Smooth muscle cell of the brain vasculature (primary cell): ENCODE data around the gene SPTBN4.
"Not testable (repeated sequence)": the region's sequence is repeated elsewhere in the genome, so short reads cannot be mapped to it uniquely, and the experiment has no call there.

Experiments used
- DNase-seq: peaks from one replicate; pipeline ENCODE4 v3.0.0-alpha.2; 2012; ENCODE audit warnings: low read depth, low spot score

Gene SPTBN4

DNA sequence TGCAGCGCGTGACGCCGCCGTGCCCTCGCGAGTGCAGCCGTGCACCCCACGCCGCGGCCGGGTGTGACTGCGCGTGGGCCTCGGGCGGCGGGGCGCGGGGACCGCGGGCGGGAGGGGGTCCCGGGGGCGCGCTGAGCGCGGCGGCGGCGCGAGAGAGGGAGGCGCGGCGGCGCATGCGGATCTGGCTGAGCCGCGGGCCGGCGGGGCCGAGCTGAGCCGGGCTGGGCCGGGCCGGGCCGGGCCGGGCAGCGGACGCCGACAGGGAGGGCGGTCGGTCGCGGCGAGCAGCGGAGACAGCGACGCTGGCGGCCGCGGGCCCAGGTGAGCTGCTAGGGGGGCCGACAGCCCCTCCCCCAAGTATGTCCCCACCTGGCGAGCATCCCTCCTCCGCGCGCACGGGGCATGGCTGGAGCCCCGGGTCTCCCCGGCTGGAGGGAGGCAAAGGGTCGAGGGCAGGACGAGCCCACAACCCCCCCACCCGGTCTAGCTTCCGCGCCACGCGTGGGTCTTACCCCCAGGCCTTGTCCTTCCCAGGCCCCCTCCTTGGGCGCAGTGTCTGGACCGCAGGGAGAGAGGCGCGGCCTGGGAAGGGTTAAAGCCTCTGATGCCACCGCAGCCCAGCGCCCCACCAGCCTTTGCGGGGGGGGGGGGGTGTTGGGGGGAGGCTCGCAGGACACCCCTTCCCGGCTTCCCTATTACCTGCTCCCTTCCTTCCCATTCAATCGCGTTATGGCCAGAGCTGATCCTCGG is at the start of gene SPTBN4:
Gene SPTBN4 (plus strand): TSS at position 17 of the 750 bp plus-strand sequence. CDS start 5,621 bp downstream, outside the sequence.
- no peak for DNase-seq

DNA sequence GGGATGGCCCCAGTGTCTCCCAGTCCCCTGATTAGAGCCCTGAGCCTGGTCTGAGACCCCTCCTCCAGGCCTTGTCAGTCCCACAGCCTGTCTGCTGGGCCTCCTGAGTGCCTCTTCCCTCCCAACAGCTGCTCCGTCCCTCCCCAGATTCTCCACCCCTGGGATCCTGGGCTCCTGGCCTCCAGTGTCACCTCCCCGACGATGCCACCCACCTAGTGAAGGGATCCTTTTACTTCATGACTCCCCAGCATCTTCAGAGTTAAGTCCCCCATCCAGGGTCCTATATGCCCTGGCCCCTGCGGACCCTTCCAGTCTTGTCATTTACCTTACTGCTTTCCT is 49.2 kb upstream of the SPTBN4 start:
- DNase-seq = no peak

DNA sequence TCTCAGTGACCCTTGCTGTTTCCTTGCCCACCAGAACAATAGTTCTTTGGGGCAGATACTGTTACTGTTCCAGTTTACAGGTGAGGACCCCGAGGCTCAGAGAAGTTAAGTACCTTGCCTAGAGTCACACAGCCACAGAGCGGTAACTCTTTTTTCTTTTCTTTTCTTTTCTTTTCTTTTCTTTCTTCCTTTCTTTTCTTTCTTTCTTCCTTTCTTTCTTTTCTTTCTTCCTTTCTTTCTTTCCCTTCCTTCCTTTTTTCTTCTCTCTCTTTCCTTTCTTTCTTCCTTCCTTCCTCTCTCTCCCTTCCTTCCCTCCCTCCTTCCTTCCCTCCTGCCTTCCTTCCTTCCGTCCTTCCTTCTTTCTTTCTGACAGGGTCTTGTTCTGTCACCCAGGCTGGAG is 48.8 kb upstream of the SPTBN4 start:
- no peak for DNase-seq

DNA sequence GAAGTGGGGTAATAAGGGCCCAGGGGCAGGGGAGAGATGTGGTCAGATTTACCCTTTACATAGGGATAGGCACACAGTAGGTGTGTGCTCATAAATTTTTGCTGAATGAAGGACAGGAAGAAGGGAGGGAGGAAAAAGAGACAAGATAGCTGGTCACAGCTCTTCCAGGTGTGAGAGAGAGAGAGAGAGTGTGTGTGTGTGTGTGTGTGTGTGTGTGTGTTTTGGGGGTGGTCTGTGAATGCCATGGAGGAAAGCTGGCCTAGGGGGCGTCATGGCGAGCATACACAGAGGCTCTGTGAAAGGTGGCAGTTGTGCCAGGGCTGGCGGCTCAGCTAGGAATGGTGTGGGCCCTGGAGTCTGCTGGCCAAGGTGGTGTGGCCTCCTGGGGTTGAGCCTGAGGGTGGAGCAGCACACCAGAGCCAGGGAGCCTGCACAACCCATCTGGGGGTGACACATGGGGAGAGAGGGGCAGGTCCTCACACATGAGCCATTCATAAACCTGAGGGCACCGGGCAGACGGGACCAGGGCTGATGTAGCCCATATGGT is 47.7 kb upstream of the SPTBN4 start:
- DNase-seq = no peak

DNA sequence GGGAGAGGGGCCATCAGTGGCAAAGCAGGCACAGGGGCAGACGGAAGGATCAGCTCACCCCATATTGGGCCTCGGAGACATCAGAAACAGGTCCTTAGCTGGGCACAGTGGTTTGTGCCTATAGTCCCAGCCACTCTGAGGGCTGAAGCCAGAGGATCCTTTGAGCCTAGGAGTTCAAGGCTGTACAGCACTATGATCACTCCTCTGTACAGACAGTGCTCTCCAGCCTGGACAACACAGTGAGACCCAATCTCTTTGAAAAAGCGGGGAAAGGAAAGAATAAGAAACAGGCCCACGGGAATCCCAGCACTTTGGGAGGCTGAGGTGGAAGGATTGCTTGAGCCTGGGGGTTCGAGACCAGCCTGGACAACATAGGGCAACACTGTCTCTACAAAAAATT is 47.0 kb upstream of the SPTBN4 start:
- DNase-seq = no peak

DNA sequence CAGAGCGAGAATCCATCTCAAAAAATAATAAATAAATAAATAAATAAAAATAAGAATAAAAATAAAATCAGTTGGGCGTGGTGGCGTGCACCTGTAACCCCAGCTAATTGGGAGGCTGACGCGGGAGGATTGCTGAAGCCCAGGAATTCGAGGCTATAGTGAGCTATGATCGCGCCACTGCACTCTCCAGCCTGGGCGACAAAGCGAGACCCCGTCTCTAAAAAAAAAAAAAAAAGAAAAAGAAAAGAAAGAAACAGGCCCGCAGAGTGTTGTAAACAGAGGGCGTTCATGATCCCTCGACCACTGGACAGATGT is 46.4 kb upstream of the SPTBN4 start:
- DNase-seq = no peak

DNA sequence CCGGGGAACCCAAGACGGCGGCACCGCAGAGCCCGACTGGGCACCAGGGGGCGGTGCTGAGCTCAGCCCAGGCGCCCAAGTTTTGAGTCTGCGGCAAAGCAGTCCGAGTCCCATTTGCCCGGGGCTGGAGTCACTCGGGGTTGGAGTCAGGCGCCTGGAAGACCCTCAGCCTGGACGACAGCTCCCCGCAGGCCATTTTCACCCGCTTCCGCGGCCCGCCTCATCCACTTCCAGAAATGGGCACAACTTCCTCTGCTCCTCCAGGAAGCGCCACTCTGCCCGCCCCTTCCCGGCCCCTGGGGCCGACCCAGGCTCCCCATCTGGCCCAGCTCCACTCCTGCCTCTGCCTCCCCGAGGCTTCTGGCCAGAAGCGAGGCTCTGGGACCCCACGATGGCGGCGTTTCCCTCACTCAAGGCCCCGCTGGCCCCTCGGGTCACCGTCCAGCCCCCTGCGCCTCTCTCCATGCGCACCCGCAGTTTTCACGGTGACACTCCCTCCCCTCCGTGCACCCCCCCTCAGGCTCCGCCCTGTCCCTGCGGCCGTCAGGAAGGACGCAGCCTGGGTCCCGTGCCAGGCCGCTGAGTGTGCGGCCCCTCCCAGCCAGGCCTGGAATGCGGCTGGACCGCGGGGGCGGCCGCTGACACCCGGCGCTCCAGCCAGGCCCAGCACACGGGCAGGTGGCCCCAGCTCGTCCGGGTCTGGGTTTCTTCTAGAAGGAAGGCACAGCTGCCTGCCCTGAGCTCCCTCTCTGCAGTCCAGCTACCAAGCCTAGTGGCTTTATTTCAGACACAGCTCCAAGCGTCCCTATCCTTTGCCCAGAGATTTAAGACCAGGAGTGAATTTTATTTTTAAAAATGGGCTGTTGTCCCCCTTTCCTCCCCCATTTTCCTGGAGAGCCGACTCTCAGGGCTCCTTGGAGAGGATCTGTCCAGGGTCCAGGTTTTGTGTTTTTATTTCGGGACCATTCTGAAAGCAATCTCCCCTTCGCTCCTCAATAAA is 45.7 kb upstream of the SPTBN4 start:
- peak; percentile 64 for DNase-seq

DNA sequence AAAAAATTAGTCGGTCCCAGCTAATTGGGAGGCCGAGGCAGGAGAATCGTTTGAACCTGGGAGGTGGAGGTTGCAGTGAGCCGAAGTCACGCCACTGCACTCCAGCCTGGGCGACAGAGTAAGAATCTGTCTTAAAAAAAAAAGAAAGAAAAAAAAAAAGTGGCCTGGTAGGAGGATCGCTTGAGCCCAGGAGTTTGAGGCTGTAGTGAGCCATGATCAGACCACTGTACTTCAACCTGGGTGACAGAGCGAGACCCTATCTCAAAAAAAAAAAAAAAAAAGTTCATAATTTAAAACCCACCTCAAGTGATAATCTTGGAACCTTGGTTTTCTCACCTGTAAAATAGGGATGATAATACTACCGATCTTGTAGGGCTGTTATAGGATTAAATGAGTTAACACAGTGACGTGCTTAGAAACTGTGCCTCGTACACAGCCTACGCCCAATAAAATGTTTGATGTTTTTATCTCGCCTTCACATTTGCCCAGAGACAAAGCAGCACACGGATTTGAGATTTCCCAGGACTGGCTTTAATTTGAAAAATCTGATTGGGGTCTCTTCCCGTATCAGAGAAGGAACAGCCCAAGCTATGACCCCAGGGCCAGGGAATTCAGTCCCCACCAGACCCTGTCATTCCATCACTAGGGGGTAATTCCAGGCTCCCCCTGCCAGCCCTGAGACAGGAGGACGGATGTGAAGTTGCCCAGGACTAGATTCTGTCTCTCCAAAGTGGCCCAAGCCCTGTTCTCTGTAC is 44.6 kb upstream of the SPTBN4 start:
- no peak for DNase-seq

DNA sequence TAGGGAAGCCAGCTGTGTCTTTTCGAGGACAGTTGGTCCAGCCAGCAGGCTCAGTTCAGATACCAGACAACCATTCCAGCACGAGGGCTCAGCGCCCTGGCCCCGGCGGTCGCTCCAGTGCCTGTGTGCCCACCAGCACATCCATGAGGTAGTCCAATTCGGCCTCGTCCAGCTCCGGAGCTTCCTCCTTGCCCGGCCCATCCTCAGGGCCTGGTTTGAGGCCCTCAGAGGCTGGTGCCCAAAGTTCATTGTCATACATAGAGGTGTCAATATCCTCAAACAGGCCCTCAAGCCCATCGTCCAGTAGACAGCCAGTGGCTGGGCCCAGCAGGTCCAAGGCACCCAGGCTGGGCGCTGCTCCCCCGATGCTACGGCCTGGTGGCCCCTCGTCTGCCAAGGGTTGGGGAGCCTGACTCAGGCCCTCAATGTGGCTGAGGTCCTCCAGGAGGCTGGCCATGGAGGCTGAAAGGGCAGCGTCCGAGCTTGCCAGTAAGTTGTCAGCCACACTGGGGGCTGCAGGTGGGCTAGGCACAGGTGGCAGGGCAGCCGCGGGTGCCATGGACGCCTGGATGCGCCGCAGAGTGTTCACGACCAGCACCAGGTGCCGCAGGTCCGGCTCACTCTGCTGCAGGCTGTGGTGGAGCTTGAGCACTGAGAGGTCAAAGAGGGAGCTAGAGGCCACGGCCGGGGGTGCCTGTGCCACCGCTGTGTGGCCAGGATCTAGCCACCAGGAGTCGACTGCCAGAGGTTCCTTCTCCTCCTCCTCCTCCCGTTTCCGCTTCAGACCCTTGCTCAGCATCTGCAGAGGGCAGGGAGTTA is 43.8 kb upstream of the SPTBN4 start:
- DNase-seq = no peak

DNA sequence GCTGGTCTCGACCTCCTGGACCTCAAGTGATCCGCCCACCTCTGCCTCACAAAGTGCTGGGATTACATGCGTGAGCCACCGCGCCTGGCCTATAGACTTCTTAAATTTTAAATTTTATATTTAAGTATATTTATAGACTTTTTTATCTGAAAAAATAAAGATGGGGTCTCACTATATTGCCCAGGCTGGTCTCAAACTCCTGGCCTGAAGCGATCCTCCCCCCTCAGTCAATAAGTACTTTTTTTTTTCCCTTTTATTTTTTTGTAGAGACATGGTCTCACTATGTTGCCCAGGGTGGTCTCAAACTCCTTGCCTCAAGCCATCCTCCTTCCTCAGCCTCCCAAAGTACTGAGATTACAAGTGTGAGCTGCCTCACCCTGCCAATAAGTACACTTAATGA is 42.9 kb upstream of the SPTBN4 start:
- DNase-seq = no peak

DNA sequence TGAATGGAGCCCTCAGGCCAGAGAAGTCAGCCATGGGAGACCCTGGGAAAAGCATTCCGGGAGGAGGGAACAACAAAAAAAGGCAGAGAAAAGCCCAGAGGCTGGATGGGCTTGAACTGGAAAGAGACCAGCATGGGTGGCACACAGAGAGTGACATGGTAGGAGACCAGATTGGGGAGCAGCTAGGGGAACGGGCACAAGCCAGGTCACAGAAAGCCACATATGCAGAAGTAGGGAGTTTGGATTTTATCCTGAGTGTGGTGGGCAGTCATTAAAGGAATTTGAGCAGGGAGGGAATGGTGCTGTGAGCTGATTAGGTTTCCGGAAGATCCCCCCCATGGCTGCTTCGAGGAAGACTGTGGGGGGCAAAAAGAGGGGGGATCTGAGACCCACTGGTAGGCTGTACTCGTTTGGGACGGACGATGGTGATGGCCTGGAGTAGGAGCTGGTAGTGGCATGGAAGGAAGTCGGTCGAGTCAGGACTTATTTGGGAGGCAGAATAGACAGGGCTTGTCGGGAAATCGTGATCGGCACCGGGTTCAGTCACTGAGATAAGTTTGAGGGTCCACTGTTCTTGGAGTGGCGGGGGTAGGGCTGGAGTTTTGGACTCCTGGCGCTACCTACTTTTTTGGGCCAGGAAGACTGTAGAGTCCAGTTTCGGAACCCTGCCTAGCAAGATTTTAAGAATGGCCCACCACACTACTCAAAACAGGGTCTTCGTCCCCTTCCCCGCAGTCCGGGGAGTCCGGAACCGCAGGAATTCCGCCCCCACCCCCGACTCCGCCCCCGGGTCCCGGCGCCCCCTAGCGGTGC is 42.0 kb upstream of the SPTBN4 start:
- DNase-seq = no peak

DNA sequence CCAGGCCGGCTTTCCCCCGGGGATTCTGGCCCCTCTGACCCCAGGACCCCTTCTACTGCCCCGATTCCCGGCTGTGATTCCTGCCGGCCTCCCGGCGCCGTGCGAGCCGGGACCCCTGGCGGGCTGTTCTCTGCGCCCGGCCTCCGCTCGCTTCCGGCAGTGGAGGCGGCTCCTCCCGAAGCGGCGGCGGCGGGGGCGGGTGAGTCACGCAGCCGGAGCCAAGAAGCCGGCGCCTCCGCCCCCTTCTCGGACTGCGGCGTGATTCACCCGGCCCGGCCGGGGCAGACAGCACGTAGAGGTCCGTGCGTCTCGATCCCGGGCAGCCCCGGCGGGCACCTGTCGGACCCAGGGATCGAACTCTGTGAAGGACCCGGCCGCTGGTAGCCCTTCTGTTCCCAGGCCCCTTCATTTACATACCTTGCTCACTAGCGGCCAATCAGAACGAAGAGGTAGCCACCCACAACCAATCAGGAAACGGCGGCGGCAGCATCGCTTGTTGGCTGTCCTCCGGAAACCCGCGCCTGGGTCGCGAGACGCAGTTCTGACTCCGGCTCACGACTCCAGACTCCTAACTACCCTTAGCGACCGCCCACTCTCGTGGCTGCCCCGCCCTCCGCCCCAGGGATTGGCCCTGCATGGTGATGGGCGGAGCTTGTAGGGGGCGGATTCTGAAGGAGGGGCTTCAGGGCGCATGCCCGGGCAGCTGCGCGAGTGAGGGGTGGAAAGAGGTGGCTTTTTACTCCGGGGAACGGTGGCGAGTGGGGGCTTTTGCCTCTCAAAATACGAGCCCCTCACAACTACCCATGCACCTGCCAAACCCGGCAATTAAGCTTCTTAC is 41.1 kb upstream of the SPTBN4 start, which contains the start of gene SERTAD1:
Gene SERTAD1 (minus strand): TSS at position 543 of the 838 bp plus-strand sequence. CDS start 2,446 bp downstream, outside the sequence.
- DNase-seq = peak; percentile 99

DNA sequence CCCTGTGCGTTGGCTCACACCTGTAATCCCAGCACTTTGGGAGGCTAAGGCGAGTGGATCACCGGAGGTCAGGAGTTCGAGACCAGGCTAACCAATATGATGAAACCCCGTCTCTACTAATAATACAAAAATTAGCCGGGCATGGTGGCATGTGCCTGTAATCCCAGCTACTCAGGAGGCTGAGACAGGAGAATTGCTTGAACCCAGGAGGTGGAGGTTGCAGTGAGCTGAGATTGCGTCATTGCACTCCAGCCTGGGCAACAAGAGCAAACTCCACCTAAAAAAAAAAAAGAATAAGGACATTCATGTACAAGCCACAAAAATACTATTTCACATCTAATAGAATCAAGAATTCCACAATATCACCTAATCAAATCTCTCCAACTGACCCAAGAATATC is 38.6 kb upstream of the SPTBN4 start:
- DNase-seq = not testable (repeated sequence)

DNA sequence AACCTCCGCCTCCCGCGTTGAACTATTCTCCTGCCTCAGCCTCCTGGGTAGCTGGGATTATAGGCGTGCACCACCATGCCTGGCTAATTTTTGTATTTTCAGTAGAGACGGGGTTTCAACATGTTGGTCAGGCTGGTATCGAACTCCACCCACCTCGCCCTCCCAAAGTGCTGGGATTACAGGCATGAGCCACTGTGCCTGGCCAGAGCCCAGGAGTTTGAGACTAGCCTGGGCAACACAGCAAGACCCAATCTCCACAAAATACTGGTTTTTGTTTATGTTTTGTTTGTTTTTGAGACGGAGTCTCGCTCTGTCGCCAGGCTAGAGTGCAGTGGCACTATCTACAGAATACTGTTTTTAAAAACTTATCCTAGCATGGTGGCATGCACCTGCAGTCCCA is 36.6 kb upstream of the SPTBN4 start:
- not testable (repeated sequence) for DNase-seq

DNA sequence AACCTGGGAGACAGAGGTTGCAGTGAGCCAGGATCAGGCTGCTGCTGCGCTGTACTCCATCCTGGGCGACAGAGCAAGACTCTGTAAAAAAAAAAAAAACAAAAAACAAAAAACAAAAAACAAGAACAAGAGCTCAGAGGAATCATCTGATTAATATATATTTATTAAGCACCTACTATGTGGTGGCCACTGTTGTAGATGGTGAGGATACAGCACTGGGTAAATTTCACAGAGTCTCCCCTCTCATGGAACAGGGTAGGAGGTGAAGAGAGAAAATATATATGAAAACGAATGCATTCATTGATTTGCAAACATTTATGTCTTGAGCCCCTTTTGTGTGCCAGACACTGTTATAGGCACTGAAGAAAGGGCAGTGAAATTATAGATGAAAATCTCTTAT is 35.1 kb upstream of the SPTBN4 start:
- DNase-seq = no peak

DNA sequence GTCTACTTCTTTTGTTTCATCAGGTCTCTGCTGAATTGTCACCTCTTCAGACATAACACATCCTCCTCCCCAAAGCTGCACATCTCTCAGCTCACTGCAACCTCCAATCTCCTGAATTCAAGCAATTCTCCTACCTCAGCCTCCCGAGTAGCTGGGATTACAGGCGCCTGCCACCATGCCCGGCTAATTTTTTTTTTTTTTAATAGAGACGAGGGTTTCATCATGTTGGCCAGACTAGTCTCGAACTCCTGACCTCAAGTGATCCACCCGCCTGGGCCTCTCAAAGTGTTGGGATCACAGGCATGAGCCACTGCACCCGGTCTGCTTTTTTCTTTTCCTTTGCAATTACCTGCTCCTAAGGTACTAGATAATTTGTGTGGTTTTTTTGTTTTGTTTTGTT is 34.0 kb upstream of the SPTBN4 start:
- not testable (repeated sequence) for DNase-seq

DNA sequence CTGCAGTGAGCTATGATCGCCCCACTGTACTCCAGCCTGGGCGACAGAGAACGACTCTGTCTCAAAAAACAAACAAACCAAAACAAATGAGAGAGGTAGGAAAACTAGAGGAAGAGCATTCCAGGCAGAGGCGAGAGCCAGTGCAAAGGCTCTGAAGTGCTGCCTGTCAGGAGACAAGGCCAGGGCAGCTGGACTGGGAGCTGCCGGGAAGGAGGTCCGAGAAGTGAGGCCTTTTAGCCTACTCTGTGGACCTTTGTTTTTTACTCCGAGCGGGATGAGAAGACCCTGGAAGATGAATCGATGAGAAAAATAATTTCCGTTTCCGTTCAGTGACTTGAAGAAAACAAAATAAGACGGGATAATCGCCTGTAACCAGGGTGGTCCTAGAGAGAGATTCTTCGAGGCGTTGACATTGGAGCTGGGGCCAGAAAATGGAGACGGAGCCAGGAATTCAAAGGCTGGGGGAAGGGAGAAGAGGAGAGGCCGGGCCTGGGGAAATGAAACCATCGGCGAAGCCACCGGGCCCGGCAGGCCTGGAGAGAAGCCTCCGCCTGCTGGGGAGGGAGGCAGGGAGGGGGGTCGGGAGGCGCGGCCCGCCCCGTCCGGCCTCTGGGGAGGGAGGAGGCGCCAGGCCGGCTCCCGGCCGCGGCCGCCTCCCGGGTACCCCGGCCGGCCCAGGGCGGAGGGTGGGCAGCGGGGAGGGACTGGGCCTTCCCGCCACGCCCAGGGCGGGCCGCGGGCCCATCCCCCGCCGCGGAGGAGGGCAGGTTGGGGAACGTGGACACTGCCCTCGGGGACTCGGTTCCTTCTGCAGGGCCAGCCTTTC is 33.2 kb upstream of the SPTBN4 start:
- peak; percentile 65 for DNase-seq

DNA sequence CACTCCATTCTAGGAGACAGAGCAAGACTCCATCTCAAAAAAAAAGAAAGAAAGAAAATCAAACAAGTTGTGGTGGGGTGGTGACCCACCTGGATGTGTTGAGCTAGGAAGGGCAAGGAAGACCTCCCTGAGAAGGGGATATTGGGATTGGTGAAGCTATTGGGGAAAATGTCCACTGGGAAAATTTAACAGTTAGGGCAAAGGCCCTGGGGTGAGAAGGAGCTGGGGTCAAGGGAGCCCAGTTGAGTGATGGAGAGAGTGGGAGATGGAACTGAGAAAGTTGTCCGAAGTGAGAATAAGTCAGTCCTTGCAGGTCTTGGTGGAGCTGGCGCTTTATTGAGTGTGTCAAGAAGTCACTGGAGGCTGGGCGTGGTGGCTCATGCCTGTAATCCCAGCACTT is 28.5 kb upstream of the SPTBN4 start:
- no peak for DNase-seq
